SW 1271 (cell line): ENCODE measurements around the gene SEMA3A.
"Not testable (repeated sequence)": the region's sequence is repeated elsewhere in the genome, so short reads cannot be mapped to it uniquely, and the experiment has no call there.

Experiments
- DNase-seq, 2 experiments: peaks; one replicate each; lab custom pipeline; 2025; lab: John Stamatoyannopoulos, UW

The SEMA3A gene

GRCh38 chr7:84194484-84195271, at the start of gene SEMA3A:
SEMA3A (minus strand) TSS chr7:84194789; CDS start chr7:84194586, 203 bp downstream.
- peak in 1 of 2 experiments; percentile 35 for DNase-seq

GRCh38 chr7:84243037-84243436, 48.4 kb upstream of the SEMA3A start:
- DNase-seq = not testable (repeated sequence)

DNA sequence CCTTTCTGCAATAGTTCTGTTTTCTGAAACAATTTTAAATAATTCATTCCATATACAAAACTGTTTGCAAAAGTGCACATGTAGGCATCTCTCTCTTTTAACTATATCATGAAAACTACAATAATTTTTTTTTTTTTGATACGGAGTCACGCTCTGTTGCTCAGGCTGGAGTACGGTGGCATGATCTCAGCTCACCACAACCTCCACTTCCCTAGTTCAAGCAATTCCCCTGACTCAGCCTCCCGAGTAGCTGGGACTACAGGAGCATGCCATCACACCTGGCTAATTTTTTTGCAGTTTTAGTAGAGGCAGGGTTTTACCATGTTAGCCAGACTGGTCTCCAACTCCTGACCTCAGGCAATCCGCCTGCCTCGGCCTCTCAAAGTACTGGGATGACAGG, 44.0 kb upstream of the SEMA3A start:
- DNase-seq = no peak

DNA sequence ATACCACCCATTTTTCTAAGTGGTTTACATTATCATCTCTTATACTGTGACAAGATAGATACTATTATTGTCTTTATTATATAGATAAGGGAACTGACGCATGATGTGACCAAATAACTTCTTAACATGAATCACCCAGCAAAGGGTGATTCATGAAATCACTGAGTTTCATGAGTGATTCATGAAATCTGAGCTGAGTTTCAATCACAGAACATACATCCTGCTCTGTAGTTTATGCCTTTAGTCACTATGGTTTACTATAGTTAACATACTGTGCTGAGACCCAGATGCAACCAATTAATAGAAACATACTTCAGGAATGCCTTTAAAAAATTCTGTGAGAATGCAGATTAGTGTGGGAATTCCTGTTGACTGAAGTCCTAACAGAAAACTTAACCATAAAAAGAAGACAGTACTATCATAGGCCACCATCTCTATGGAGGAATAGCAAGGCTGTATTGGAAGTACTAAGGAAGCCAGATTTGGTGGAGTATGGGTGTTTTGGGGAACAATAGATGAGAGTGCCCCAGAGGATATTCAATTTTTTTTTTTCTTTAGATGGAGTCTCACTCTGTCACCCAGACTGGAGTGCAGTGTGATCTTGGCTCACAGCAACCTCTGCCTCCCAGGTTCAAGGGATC, 43.1 kb upstream of the SEMA3A start:
- peak; percentile 65 to 77 for DNase-seq

- peak in 1 of 2 experiments; percentile 26 for DNase-seq
Observed at GRCh38 chr7:84236398-84236797, 41.8 kb upstream of the SEMA3A start.

DNA sequence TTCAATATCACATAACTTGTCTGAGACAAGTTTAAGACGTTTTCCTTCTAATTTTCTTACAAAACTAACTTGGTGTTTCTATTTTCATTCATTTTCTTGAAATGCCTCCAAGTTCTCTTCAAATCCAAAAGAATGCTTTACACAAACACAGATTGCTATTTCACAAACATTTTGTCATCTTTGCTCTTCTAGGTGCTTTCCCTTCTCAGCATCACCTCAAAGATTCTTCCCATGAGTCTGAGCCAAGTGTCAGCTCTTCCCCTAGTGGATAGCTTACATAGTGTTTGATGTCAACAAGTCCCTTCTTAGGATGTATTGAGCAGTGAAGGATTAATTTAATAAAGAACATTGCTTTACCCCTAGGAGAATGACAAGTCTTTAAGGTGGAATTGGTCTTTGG, 38.1 kb upstream of the SEMA3A start:
- DNase-seq = peak; percentile 6 to 29

DNA sequence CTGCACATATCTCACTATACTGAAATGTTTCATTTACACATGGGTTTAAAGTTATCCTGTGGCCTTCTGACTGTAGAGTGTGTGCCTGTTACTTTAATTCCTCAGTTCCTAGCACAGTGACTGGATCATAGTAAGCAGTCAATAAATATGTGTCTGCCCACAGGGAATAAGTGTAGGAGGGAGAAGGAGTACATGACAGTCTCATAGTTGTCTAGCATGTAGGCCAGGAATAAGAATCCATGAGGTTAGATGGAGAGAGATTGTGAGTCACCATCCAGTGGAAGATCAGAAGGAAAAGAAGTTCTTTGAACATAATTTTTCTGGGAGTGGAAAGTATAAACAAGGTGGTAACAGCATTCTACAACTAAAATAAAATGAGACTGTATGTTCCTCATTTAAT, 36.6 kb upstream of the SEMA3A start:
- DNase-seq = no peak

DNA sequence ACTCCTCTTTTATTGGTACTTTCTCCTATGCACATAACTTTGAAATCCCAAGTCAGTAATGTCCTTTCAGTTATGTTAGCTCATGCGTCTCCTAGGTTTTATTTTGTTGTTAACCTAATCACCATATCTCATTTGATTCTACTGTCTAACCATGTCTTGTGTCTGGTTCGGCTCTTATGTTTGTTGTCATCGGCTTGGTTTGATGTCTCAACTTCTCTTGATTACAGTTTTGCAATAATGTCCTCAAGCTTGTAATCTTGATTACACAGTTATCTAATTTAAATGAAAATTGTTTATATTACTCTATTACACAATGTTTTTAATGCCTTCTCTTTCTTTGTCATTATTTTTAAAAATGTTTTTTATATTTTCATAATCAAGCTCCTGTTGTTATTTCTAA, 35.9 kb upstream of the SEMA3A start:
- no peak for DNase-seq

- no peak for DNase-seq
Observed at GRCh38 chr7:84228526-84228925, 33.9 kb upstream of the SEMA3A start.

DNA sequence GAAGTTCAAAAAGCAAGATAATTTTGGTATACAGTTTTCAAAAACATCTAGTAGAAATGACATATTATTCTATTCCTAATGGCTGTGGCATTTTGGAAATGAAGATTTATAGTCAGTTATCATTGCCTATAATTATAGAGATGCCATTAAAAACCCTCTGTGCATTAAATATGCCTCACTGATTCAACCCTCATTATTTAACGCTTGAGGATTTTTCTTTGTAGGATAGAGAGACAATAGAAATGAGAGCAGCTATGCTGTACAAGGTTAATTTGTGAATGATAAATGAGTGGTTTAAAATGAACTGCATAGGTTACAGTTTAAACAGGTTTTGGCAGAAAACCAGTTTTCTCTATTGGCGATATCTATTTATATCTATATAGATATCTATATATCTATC, 32.2 kb upstream of the SEMA3A start:
- no peak for DNase-seq

DNA sequence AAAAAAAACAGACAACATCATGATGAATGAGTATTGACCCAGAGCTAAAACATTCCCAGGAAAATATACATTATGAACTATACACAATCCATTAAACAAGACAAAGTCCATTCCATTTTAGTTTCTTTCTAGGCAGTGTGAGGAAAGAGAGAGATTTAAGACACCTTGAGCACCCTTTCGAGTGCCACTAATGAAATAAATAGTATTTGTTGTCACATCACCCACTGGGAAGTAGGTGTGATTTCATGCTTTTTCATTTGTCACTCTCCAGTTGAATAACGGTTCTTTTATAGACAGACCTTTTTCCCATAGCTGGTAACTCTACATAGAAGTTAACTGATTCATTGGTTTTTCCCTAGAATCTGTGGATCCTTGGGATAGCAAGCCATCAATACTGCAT, 29.9 kb upstream of the SEMA3A start:
- DNase-seq = no peak

GRCh38 chr7:84219310-84219709, 24.7 kb upstream of the SEMA3A start:
- no peak for DNase-seq

DNA sequence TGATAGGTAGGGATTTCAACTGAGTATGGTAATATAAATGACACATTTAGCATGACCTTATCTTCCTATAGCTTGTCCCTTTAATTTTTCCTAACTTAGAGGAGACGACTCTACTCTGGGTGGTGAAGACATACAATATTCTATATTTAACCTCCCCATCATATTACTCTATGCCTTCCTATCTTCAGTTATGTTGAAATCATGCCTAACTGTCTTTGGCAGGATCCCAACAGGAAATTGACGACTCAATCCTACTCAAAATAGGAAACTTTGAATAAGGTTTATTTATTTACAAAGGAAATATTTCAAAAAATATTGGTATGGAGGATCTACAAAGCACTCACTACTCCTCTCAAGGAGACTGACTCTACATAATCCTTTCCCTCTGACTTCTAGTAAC, 24.1 kb upstream of the SEMA3A start:
- peak in 1 of 2 experiments; percentile 34 for DNase-seq

DNA sequence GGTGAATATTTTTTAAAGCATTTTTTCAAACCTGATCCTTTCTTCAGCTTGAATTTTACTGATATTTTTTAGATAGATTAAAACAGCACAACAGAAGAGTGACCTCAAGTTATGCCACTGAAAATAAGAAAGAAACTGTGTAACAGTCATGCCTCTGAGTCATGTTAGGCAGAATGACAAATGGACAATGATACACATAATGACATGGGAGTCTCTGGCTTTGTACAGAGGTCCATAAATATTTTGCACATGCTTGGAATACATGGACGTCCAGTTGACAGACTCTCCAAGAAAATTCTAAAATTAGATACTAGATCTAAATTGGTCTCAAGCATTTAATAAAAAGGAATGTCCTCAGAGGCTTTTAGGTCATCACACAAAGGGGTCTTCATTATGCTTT, 21.9 kb upstream of the SEMA3A start:
- DNase-seq = no peak

DNA sequence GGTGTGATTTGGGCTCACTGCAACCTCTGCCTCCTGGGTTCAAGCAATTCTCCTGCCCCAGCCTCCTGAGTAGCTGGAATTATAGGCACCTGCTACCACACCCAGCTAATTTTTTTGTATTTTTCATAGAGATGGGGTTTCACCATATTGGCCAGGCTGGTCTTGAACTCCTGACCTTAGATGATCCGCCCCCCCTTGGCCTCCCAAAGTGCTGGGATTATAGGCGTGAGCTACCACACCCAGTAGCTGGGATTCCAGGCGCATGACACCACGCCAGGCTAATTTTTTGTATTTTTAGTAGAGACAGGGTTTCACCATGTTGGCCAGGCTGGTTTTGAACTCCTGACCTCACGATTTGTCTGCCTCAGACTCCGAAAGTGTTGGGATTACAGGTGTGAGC, 20.2 kb upstream of the SEMA3A start:
- DNase-seq = not testable (repeated sequence)

GRCh38 chr7:84210301-84210700, 15.7 kb upstream of the SEMA3A start:
- no peak for DNase-seq

DNA sequence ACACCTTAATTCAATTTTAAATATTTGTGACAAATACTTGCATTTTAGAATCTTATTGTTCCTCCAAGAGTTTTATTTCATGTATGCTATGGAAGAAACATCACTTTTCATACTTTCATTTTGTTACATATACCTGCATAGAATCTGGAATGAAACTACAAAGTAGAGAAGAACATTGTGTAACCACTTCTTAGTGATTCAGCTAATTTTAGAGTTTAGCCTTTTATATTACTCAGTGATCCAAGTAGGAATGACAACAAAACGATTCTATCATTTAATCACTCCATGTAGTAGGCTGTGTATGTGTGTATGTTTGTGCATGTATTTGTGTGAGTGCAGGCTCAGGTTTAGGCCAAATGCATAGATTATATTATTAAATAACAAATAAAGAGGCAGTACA, 14.4 kb upstream of the SEMA3A start:
- DNase-seq = no peak

GRCh38 chr7:84207615-84208014, 13.0 kb upstream of the SEMA3A start:
- DNase-seq = no peak

DNA sequence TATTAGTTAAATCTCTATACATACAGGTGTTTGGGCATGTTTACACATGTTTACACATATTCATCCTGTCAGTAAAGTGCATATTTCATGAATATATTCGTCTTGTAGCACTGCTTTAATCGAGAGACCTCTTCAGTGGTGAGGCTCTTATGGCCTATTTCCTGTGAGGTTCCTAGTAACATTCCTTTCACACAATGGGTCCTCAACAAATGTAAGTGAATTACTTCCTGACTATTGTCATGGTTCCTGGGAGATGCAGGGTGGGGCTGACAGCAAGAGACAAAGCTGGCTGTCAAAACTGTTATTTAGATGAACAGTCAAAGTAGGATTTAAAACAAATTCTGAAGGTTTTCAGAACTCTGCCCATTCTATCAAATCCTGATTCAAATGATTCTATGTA, 12.4 kb upstream of the SEMA3A start:
- no peak for DNase-seq

DNA sequence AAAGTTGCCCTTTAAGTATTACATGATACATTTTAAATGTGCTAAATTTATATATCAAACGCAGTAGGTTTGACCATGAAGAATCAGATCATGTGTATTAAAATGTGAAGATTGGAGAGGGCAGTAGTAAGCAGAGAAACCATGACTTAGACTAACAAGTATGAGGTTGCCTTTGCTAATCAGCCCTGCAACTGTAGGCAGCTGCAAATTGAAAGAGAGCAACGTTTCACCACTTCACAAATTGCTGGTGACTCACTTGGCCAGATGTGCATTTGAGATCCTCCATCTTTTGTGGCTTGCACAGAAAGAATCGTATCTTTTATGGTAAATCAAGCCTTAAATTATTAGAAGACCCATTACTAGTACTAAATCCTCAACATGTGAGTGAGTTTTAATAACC, 10.1 kb upstream of the SEMA3A start:
- DNase-seq = no peak

- DNase-seq = no peak
Observed at GRCh38 chr7:84202855-84203254, 8.3 kb upstream of the SEMA3A start.

- DNase-seq = no peak
Observed at GRCh38 chr7:84200859-84201258, 6.3 kb upstream of the SEMA3A start.

GRCh38 chr7:84199216-84199615, 4.6 kb upstream of the SEMA3A start:
- DNase-seq = no peak

- no peak for DNase-seq
Observed at GRCh38 chr7:84196084-84196503, 1.5 kb upstream of the SEMA3A start.
